ENCODE measurements around the gene ARHGAP30.
"Not testable (repeated sequence)": the region's sequence is repeated elsewhere in the genome, so short reads cannot be mapped to it uniquely, and the experiment has no call there.

ARHGAP30 gene

GRCh38 chr1:161068306-161069234, 1.1 kb downstream of the ARHGAP30 start:
- peak; percentile 34 for DNase-seq

GRCh38 chr1:161066694-161067093, 3.0 kb downstream of the ARHGAP30 start:
- DNase-seq, result no peak

- DNase-seq, result not testable (repeated sequence)
Measured at GRCh38 chr1:161065681-161066080, 4.0 kb downstream of the ARHGAP30 start.

- DNase-seq, result not testable (repeated sequence)
Measured at GRCh38 chr1:161063936-161064335, 5.8 kb downstream of the ARHGAP30 start.

GRCh38 chr1:161061419-161061818, 8.3 kb downstream of the ARHGAP30 start:
- no peak for DNase-seq

- no peak for DNase-seq
Measured at GRCh38 chr1:161059293-161059692, 10.4 kb downstream of the ARHGAP30 start.

- DNase-seq, result no peak
Measured at GRCh38 chr1:161054805-161055204, 14.9 kb downstream of the ARHGAP30 start.

GRCh38 chr1:161054232-161054631, 15.5 kb downstream of the ARHGAP30 start:
- no peak for DNase-seq

GRCh38 chr1:161052899-161053298, 16.8 kb downstream of the ARHGAP30 start:
- no peak for DNase-seq

GRCh38 chr1:161051219-161051618, 18.5 kb downstream of the ARHGAP30 start:
- no peak for DNase-seq

- no peak for DNase-seq
Measured at GRCh38 chr1:161048949-161049722, 20.6 kb downstream of the ARHGAP30 start.

GRCh38 chr1:161047436-161048420, 22.0 kb downstream of the ARHGAP30 start:
- DNase-seq, result no peak

GRCh38 chr1:161046605-161047228, 23.0 kb downstream of the ARHGAP30 start:
- no peak for DNase-seq

GRCh38 chr1:161045736-161046604, 23.7 kb downstream of the ARHGAP30 start, which contains the start of gene USF1:
Gene USF1 (minus strand): TSS chr1:161045977. CDS start chr1:161043275, 2,702 bp downstream.
- DNase-seq, result peak; percentile 98

GRCh38 chr1:161044908-161045735, 24.6 kb downstream of the ARHGAP30 start:
- peak; percentile 76 for DNase-seq

GRCh38 chr1:161044535-161044907, 25.2 kb downstream of the ARHGAP30 start:
- DNase-seq, result no peak

GRCh38 chr1:161039546-161039945, 30.1 kb downstream of the ARHGAP30 start:
- no peak for DNase-seq

- DNase-seq, result no peak
Measured at GRCh38 chr1:161039154-161039545, 30.5 kb downstream of the ARHGAP30 start.

- DNase-seq, result peak; percentile 74
Measured at GRCh38 chr1:161038523-161039153, 31.1 kb downstream of the ARHGAP30 start, which contains the start of gene TSTD1. Gene TSTD1 (minus strand): TSS chr1:161038964. CDS start chr1:161038889, 75 bp downstream.

Measured in right hindlimb (tissue), 1 donor.